Measurements from ENCODE around the gene RECQL. TPM values are rescaled to one million over a fixed set of nuclear protein-coding genes. Genes with fewer than 3 reads are reported as not detected.

Gene RECQL
- total RNA-seq, 4 donors from 2014 or later, result 7.3 to 25.8 (median 21.4) TPM

DNA sequence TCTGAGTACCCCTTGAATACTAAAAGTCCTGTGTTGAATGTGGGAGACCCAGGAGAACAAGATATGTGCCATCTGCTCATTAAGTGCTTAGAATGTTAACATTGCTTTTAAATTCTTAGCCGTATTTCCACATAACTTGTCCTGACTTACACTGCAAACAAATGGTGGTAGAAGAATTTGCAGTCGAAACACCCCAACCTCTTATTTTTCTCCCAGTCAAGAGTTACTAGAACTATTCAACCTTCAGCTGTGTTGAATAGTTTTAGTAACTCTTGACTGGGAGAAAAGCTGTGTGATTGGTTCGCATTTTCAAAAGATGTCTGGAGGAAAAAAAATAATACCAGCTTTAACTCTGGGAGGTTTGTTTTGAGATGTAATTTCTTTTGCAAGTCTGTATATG, 17.0 kb upstream of the RECQL start:
- TF ChIP-seq POLR2A (IDR thresholded peaks at IDR 0.05) (no peak), CTCF (IDR thresholded peaks at IDR 0.05) (no peak)
- WGBS, 2 donors, result 82 to 90% methylated on average over 3 of the region's 3 CpGs
- H3K4me3 ChIP-seq (ENCODE audit: low read depth, poor library complexity, severe bottlenecking), result no peak overlapping the region
- intact Hi-C loops (cut with DNase I; ENCODE audit: low total_unique reads), result no loop called here
- no peak for DNase-seq (ENCODE audit: low spot score in 2 of 2)

- intact Hi-C loops (cut with DNase I; ENCODE audit: low total_unique reads), result no loop called here
- DNase-seq (ENCODE audit: low spot score in 2 of 2), result no peak
- TF ChIP-seq CTCF (IDR thresholded peaks at IDR 0.05), result no peak
- TF ChIP-seq POLR2A (IDR thresholded peaks at IDR 0.05), result no peak
- no peak overlapping the region for H3K4me3 ChIP-seq (ENCODE audit: low read depth, poor library complexity, severe bottlenecking)
- WGBS, 2 donors, result 88 to 93% methylated on average over 2 of the region's 2 CpGs
Measured at GRCh38 chr12:21516281-21516680, 14.8 kb upstream of the RECQL start.

DNA sequence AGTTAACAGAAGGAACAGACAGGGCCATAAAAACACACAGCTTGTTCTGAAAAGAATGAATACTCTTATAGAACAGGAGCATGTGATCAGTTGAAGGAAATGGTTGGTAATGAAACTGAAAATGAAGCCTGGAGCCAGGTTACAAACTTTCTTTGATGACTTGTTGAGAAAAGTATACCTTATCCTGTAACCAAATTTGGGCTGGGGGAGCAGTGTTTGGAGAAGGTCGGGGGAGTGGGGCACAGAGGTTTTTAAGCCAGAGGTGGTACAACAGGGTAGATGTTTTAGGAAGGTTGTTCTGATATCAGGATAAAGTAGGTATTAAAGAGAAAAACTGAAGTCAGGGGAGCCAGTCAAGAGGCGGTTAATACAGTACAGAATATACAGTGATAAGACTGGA, 8.3 kb upstream of the RECQL start:
- DNase-seq (ENCODE audit: low spot score in 2 of 2), result no peak
- H3K4me3 ChIP-seq (ENCODE audit: low read depth, poor library complexity, severe bottlenecking), result no peak overlapping the region
- no peak for TF ChIP-seq CTCF (IDR thresholded peaks at IDR 0.05)
- TF ChIP-seq POLR2A (IDR thresholded peaks at IDR 0.05), result no peak
- intact Hi-C loops (cut with DNase I; ENCODE audit: low total_unique reads), result no loop called here
- 44 to 45% methylated on average over 2 of the region's 2 CpGs for WGBS, 2 donors

DNA sequence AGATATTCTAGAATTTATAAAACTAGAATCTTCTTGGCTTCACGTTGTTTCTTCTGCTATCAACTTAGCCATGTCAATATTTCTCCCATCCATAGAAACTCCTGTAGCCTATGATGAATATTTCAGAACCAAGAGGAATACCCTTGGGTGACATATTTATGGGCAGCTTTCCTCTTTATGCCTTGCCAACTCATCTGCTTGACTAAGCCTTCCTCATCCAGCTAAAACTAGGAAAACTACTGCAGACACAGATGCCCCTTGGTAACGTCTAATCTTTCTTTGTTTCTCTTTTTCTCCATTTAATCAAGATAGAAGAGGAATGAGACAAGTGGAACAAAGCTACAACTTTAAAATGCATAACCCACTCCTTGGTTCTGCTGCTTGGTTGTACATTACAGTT, 6.4 kb upstream of the RECQL start:
- no peak for DNase-seq (ENCODE audit: low spot score in 2 of 2)
- TF ChIP-seq POLR2A (IDR thresholded peaks at IDR 0.05), result no peak
- no peak for TF ChIP-seq CTCF (IDR thresholded peaks at IDR 0.05)
- intact Hi-C loops (cut with DNase I; ENCODE audit: low total_unique reads), result no loop called here
- 58 to 67% methylated on average over 2 of the region's 2 CpGs for WGBS, 2 donors
- no peak overlapping the region for H3K4me3 ChIP-seq (ENCODE audit: low read depth, poor library complexity, severe bottlenecking)

- intact Hi-C loops (cut with DNase I; ENCODE audit: low total_unique reads), result no loop called here
- WGBS, 2 donors, result 14 to 40% methylated on average over 2 of the region's 2 CpGs
- no peak overlapping the region for H3K4me3 ChIP-seq (ENCODE audit: low read depth, poor library complexity, severe bottlenecking)
- TF ChIP-seq CTCF (IDR thresholded peaks at IDR 0.05) (no peak), POLR2A (IDR thresholded peaks at IDR 0.05) (no peak)
- DNase-seq (ENCODE audit: low spot score in 2 of 2), result no peak
Measured at GRCh38 chr12:21505888-21506287, 4.5 kb upstream of the RECQL start.

DNA sequence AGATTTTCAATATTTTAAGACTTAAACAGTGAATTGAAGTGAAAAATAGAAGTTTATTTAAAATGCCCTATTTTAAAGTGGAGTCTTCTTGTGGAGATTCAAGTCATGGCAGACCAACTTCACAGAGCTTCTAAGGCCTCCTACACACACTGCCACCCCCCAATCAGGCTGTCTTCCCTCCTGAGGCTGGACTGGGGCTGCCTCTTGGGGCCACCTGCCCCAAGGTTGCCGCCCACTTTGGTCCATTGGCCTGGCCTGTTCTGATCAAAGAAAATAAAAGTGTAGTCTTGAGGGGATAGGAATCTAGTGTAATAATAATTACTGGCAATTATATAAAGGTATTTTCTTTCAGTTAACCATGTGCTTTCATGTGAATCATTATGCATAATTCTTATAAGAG, 1.4 kb upstream of the RECQL start:
- TF ChIP-seq POLR2A (IDR thresholded peaks at IDR 0.05) (no peak), CTCF (IDR thresholded peaks at IDR 0.05) (no peak)
- no peak overlapping the region for H3K4me3 ChIP-seq (ENCODE audit: low read depth, poor library complexity, severe bottlenecking)
- intact Hi-C loops (cut with DNase I; ENCODE audit: low total_unique reads), result no loop called here
- DNase-seq (ENCODE audit: low spot score in 2 of 2), result no peak
- WGBS, 2 donors, result 88 to 93% methylated on average over 1 of the region's 1 CpG

Measured in lower leg skin (tissue), 4 donors.